ENCODE results near the gene EIF5B.

- TF ChIP-seq SIN3A (IDR thresholded peaks at IDR 0.05; ENCODE audit: borderline replicate concordance, insufficient read depth, low read length) (no peak), POLR2AphosphoS5 (IDR thresholded peaks at IDR 0.05; ENCODE audit: low read depth, low read length) (no peak), TAF1 (IDR thresholded peaks at IDR 0.05; ENCODE audit: borderline replicate concordance, insufficient read depth, low read length) (no peak)
- TF ChIP-seq, protein P1, sequence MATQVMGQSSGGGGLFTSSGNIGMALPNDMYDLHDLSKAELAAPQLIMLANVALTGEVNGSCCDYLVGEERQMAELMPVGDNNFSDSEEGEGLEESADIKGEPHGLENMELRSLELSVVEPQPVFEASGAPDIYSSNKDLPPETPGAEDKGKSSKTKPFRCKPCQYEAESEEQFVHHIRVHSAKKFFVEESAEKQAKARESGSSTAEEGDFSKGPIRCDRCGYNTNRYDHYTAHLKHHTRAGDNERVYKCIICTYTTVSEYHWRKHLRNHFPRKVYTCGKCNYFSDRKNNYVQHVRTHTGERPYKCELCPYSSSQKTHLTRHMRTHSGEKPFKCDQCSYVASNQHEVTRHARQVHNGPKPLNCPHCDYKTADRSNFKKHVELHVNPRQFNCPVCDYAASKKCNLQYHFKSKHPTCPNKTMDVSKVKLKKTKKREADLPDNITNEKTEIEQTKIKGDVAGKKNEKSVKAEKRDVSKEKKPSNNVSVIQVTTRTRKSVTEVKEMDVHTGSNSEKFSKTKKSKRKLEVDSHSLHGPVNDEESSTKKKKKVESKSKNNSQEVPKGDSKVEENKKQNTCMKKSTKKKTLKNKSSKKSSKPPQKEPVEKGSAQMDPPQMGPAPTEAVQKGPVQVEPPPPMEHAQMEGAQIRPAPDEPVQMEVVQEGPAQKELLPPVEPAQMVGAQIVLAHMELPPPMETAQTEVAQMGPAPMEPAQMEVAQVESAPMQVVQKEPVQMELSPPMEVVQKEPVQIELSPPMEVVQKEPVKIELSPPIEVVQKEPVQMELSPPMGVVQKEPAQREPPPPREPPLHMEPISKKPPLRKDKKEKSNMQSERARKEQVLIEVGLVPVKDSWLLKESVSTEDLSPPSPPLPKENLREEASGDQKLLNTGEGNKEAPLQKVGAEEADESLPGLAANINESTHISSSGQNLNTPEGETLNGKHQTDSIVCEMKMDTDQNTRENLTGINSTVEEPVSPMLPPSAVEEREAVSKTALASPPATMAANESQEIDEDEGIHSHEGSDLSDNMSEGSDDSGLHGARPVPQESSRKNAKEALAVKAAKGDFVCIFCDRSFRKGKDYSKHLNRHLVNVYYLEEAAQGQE (IDR thresholded peaks at IDR 0.05; ENCODE audit: insufficient read depth in 1 of 2, low read depth in 2 of 2, low read length in 2 of 2), result no peak
Observed at GRCh38 chr2:99425022-99425421, 87.8 kb downstream of the EIF5B start.

Data from PFSK-1 (cell line).